GM19468 (cell line): Measurements from ENCODE around the gene PRDM12.

Source experiments
- ATAC-seq: cut with Tn5 transposase; IDR thresholded peaks from one replicate; pipeline ENCODE4 v1.9.1; 2021; ENCODE audit warnings: mild to moderate bottlenecking, moderate library complexity, moderate number of reproducible peaks; ENCODE audit not compliant: unreplicated experiment; ENCODE audit errors: extremely low read depth

The PRDM12 gene

GRCh38 chr9:130663258-130663976 is 977 bp upstream of the PRDM12 start:
- no peak for ATAC-seq

GRCh38 chr9:130663977-130664250 is 480 bp upstream of the PRDM12 start:
- no peak for ATAC-seq

- no peak for ATAC-seq
Measured at GRCh38 chr9:130665029-130665430, 636 bp downstream of the PRDM12 start.

GRCh38 chr9:130665431-130666392 is 1.3 kb downstream of the PRDM12 start:
- no peak for ATAC-seq

GRCh38 chr9:130666393-130667119 is 2.2 kb downstream of the PRDM12 start:
- ATAC-seq, result no peak

GRCh38 chr9:130667120-130667435 is 2.7 kb downstream of the PRDM12 start:
- ATAC-seq, result no peak

GRCh38 chr9:130668196-130668595 is 3.8 kb downstream of the PRDM12 start:
- no peak for ATAC-seq

- ATAC-seq, result no peak
Measured at GRCh38 chr9:130668659-130669058, 4.3 kb downstream of the PRDM12 start.

GRCh38 chr9:130669965-130670364 is 5.6 kb downstream of the PRDM12 start:
- no peak for ATAC-seq

- ATAC-seq, result no peak
Measured at GRCh38 chr9:130670644-130671043, 6.2 kb downstream of the PRDM12 start.

GRCh38 chr9:130672466-130672865 is 8.1 kb downstream of the PRDM12 start:
- ATAC-seq, result no peak

- ATAC-seq, result no peak
Measured at GRCh38 chr9:130672933-130673615, 8.7 kb downstream of the PRDM12 start.

GRCh38 chr9:130675396-130675795 is 11.0 kb downstream of the PRDM12 start:
- no peak for ATAC-seq

GRCh38 chr9:130677252-130677651 is 12.9 kb downstream of the PRDM12 start:
- no peak for ATAC-seq

GRCh38 chr9:130680836-130681768 is 16.7 kb downstream of the PRDM12 start:
- no peak for ATAC-seq

GRCh38 chr9:130681769-130682420 is 17.5 kb downstream of the PRDM12 start:
- no peak for ATAC-seq

- ATAC-seq, result no peak
Measured at GRCh38 chr9:130682421-130683121, 18.2 kb downstream of the PRDM12 start.

- ATAC-seq, result no peak
Measured at GRCh38 chr9:130685104-130685503, 20.7 kb downstream of the PRDM12 start.
